Right atrium auricular region (tissue), 2 donors: ENCODE measurements around the gene TRIM10. TPM values are rescaled to one million over a fixed set of nuclear protein-coding genes. Genes with fewer than 3 reads are reported as not detected.

ENCODE experiments used
- DNase-seq: peaks from one replicate; pipeline ENCODE4 v3.0.0-alpha.2; 2019; ENCODE audit warnings: low spot score
- H3K27ac ChIP-seq, 2 donors: fragments of 200-600 bp; sonication (generic); 1 replicate in 1 of 2; 2 replicates in 1 of 2; pipeline ENCODE4 v1.5.1; 2016 to 2019
- H3K27me3 ChIP-seq, 2 donors: fragments of 200-600 bp; sonication (generic); one replicate each; pipeline versions ENCODE4 v1.5.1 to v1.6.0; 2017 to 2019
- H3K36me3 ChIP-seq: fragments of 200-600 bp; sonication (generic); one replicate; pipeline ENCODE4 v1.5.1; 2016
- H3K4me1 ChIP-seq, 2 donors: fragments of 200-600 bp; sonication (generic); one replicate each; pipeline versions ENCODE4 v1.5.1 to v1.6.0; 2017 to 2019
- H3K4me3 ChIP-seq, 2 donors: fragments of 200-600 bp; sonication (generic); 1 replicate in 1 of 2; 2 replicates in 1 of 2; pipeline ENCODE4 v1.5.1; 2017 to 2019; ENCODE audit warnings: mild to moderate bottlenecking in 1 of 2, moderate library complexity in 1 of 2
- H3K9me3 ChIP-seq, 2 donors: fragments of 200-600 bp; sonication (generic); one replicate each; pipeline ENCODE4 v1.5.1; 2019
- total RNA-seq, 2 donors: library from RNA; depleted of rRNA; stranded (reverse); fragments of >200 nt; gene quantifications; one replicate each; pipeline ENCODE4 v1.1.0, GENCODE V29; 2016
- TF ChIP-seq, protein P1 (sequence below), 2 donors: fragments of 200-600 bp; sonication (generic); IDR thresholded peaks; one replicate each; pipeline ENCODE4 v1.5.1; 2019; ENCODE audit warnings: antibody characterized with exemption in 2 of 2

Gene TRIM10
- total RNA-seq, 2 donors from 2014 or later: not detected

DNA sequence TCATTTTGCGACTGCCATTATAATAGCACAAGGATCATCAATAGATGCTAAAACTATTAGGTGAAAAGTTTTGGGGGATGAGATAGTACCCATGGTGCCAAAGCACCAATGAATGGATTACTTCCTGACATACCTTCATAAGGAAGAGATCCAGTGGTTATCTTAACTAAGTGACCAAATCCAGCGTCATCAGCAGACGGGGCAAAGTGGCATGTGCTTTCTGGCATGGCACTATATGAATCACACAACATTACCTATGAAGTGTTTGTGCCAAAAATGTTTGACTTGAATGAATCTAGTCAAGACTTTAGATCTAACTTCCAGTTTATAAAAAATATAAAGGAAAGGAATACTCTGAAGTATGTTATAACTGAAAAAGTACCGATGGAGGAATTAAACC, 41.4 kb upstream of the TRIM10 start:
- peaks cover 0 to 32% of the 10 kb centered on the region in 2 donors for H3K4me1 ChIP-seq
- no peaks in the 10 kb centered on the region for H3K9me3 ChIP-seq
- no peak overlapping the region for H3K27ac ChIP-seq
- peaks cover 32% of the 10 kb centered on the region for H3K36me3 ChIP-seq
- TF ChIP-seq, protein P1, sequence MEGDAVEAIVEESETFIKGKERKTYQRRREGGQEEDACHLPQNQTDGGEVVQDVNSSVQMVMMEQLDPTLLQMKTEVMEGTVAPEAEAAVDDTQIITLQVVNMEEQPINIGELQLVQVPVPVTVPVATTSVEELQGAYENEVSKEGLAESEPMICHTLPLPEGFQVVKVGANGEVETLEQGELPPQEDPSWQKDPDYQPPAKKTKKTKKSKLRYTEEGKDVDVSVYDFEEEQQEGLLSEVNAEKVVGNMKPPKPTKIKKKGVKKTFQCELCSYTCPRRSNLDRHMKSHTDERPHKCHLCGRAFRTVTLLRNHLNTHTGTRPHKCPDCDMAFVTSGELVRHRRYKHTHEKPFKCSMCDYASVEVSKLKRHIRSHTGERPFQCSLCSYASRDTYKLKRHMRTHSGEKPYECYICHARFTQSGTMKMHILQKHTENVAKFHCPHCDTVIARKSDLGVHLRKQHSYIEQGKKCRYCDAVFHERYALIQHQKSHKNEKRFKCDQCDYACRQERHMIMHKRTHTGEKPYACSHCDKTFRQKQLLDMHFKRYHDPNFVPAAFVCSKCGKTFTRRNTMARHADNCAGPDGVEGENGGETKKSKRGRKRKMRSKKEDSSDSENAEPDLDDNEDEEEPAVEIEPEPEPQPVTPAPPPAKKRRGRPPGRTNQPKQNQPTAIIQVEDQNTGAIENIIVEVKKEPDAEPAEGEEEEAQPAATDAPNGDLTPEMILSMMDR (IDR thresholded peaks at IDR 0.05): no peak
- DNase-seq: no peak
- H3K27me3 ChIP-seq: no peaks in the 10 kb centered on the region
- H3K4me3 ChIP-seq: no peak overlapping the region

DNA sequence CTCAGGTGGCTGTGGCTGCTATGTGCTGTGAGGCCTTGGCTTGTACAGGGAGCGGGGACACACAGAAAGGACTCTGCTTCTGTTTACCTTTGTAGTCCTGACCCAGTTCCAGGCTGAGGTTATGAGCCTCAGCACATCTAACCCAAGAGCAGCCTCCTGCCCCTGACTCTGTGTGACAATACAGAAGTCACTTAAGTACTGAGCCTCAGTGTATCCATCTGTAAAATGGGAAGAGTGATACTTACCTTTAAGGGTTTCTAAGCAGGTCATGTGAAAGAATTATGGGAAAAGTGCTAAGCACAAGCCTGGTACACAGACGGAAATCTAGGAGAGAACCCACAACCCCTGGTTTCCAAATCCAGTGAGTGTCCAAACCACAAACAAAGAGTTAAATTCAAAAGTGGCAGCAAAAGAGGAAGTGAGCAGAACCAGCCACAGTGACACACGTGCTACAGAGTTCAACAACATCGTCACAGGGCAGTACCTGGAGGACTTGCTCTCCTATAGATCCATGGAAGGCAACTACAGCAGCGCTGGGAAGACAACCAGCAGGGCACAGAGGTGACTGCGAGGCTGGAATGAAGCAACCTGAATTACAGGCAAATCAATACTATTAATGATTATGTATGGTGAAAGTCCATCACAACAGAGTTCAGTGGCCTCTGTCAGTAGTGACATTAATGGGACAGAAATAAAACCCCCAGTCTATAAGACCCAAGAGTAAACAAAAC, 39.7 kb upstream of the TRIM10 start:
- TF ChIP-seq, protein P1 (IDR thresholded peaks at IDR 0.05): no peak
- H3K4me1 ChIP-seq: peaks cover 0 to 16% of the 10 kb centered on the region in 2 donors
- H3K36me3 ChIP-seq: peaks cover 48% of the 10 kb centered on the region

DNA sequence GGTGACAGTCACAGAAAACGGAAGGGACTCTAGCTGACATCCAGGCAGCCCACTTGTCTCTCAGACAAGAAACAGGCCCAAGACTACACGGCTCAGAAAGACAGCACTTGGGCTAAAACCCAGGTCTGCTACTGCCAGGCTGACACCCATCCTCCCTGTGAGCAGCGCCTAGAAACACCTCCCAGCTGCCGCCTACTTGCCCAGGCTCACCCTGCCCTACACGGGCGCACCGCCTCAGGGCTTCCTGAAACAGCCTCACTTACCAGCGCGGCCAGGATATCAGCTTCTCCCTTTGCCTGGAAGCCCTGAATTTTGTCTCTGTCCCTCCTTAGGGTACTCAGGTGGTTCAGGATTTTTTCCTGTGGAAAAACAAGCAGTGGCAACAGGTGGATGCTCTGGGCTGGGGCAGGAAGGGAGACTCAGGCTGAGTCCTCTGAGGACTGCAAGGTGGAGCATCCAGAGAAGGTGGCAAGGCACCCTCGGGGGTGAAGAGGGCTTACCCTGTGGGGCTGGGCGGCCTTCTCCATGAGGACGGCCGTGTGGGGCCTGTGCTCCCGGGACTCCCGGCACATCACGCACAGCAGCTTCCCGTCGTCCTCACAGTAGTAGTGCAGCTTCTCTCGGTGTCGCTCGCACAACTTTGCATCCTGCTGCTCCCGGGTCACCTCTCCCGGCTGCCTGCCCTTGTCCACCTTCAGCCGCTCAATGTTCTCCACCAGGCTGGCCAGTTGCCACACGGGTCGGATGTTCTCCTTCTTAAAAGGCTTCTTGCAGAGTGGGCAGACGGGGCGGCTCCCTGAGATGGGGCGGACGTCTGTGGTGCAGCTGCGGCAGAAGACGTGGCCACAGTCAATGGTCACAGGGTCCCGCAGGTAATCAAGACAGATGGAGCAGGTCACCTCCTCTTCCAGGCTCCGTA, 37.4 kb upstream of the TRIM10 start:
- peaks cover 64% of the 10 kb centered on the region for H3K36me3 ChIP-seq
- no peak overlapping the region for H3K27ac ChIP-seq
- H3K4me3 ChIP-seq: no peak overlapping the region
- no peaks in the 10 kb centered on the region for H3K27me3 ChIP-seq
- no peaks in the 10 kb centered on the region for H3K9me3 ChIP-seq
- TF ChIP-seq, protein P1 (IDR thresholded peaks at IDR 0.05): no peak
- no peak for DNase-seq
- peaks cover 0 to 10% of the 10 kb centered on the region in 2 donors for H3K4me1 ChIP-seq

More for the DNA sequence above, 39.7 kb upstream of the TRIM10 start:
- H3K27ac ChIP-seq: no peak overlapping the region
- H3K27me3 ChIP-seq: no peaks in the 10 kb centered on the region
- no peak overlapping the region for H3K4me3 ChIP-seq
- DNase-seq: no peak
- H3K9me3 ChIP-seq: no peaks in the 10 kb centered on the region

DNA sequence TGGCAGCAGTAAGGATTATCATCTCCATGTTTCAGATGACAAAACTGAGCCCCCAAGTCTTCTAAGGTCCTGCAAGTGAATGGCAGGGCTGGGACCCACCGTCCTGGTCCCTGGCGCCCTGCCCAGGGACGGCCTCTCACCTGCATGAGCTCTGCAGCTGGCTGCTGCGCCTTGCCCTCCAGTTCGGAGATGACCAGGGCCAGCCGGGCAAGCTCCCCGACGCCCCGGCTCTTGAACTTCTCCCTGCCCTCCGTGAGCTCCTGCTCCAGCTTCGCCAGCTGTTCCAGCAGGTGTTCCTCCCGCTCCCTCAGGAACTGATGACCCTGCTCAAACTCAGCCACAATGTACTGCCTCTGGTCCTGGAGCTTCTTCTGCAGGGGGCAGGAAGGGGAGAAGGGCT, 35.4 kb upstream of the TRIM10 start:
- H3K36me3 ChIP-seq: peaks cover 64% of the 10 kb centered on the region
- H3K4me3 ChIP-seq: no peak overlapping the region
- TF ChIP-seq, protein P1 (IDR thresholded peaks at IDR 0.05): no peak
- no peak overlapping the region for H3K27ac ChIP-seq
- H3K9me3 ChIP-seq: no peaks in the 10 kb centered on the region
- no peaks in the 10 kb centered on the region for H3K27me3 ChIP-seq
- DNase-seq: no peak
- peaks cover 0 to 2% of the 10 kb centered on the region in 2 donors for H3K4me1 ChIP-seq

DNA sequence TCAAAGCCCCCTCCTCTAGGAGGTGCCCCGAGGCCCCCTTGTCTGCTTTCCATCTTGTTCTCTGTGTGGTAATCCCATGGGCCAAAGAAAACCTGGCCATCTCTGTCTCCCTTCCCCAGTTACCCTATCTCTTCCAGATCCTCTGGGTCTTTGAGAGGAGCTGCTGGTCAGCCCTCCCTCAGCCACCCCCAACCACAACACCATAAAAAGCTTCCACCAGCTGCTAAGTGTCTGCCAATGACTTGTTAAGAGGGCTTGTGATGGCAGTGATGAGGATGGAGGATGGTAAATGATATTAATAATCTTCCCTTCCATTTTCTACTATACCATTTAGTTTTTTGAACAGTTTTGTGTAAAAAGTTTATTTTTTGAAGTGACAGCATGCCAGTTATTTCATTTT, 34.9 kb upstream of the TRIM10 start:
- H3K4me3 ChIP-seq: no peak overlapping the region
- DNase-seq: no peak
- TF ChIP-seq, protein P1 (IDR thresholded peaks at IDR 0.05): no peak
- H3K27ac ChIP-seq: no peak overlapping the region
- no peaks in the 10 kb centered on the region for H3K9me3 ChIP-seq
- peaks cover 63% of the 10 kb centered on the region for H3K36me3 ChIP-seq
- H3K4me1 ChIP-seq: no peaks in the 10 kb centered on the region
- H3K27me3 ChIP-seq: no peaks in the 10 kb centered on the region
